Keratinocyte (primary cell): Measurements from ENCODE around the gene MEG3. TPM values are rescaled to one million over a fixed set of nuclear protein-coding genes. Genes with fewer than 3 reads are reported as not detected.

Source experiments
- DNase-seq: peaks from one replicate; pipeline ENCODE4 v3.0.0-alpha.2; 2011; ENCODE audit warnings: low read depth, missing footprints, low spot score
- FAIRE-seq: peaks from 2 replicates; lab custom pipeline; 2011; peaks lifted over from hg19 to GRCh38; lab: Jason Lieb, UNC
- H2AFZ ChIP-seq: 2 replicates; pipeline ENCODE4 v1.6.0; 2012; ENCODE audit warnings: low read length, control low read depth, inconsistent platforms; ENCODE audit not compliant: control insufficient read depth
- H3K27ac ChIP-seq: 2 replicates; pipeline ENCODE4 v1.5.1; 2011; ENCODE audit warnings: low read length; ENCODE audit not compliant: control insufficient read depth, insufficient read depth
- H3K27me3 ChIP-seq: 3 replicates; pipeline ENCODE4 v1.6.0; 2011; ENCODE audit warnings: low read length; ENCODE audit not compliant: control insufficient read depth, insufficient read depth; ENCODE audit errors: extremely low read depth
- H3K36me3 ChIP-seq, 2 experiments: 2 replicates in 1 of 2; 3 replicates in 1 of 2; pipeline ENCODE4 v1.5.1; 2011; ENCODE audit warnings: low read length in 2 of 2, mild to moderate bottlenecking in 1 of 2; ENCODE audit not compliant: control insufficient read depth in 2 of 2, insufficient read depth in 2 of 2; ENCODE audit errors: extremely low read depth in 1 of 2
- H3K4me1 ChIP-seq: 3 replicates; pipeline ENCODE4 v1.5.1; 2011; ENCODE audit warnings: low read length; ENCODE audit not compliant: control insufficient read depth, insufficient read depth; ENCODE audit errors: extremely low read depth
- H3K4me2 ChIP-seq: 3 replicates; pipeline ENCODE4 v1.6.0; 2011; ENCODE audit warnings: low read depth, low read length; ENCODE audit not compliant: control insufficient read depth, insufficient read depth; ENCODE audit errors: extremely low read depth
- H3K4me3 ChIP-seq, 3 experiments: fragments of 200-600 bp in 1 of 3; sonication (generic) in 1 of 3; 2 replicates in 2 of 3; 3 replicates in 1 of 3; pipeline ENCODE4 v1.5.1; 2011 to 2016; ENCODE audit warnings: low read length in 3 of 3, mild to moderate bottlenecking in 3 of 3, control low read depth in 2 of 3, inconsistent platforms in 1 of 3, low read depth in 1 of 3, mixed read lengths in 1 of 3, mixed run types in 1 of 3, moderate library complexity in 1 of 3; ENCODE audit not compliant: control insufficient read depth in 2 of 3, insufficient read depth in 2 of 3; ENCODE audit errors: extremely low read depth in 1 of 3
- H3K79me2 ChIP-seq: 2 replicates; pipeline ENCODE4 v1.6.0; 2012; ENCODE audit warnings: low read length; ENCODE audit not compliant: control insufficient read depth, insufficient read depth
- H3K9ac ChIP-seq: 3 replicates; pipeline ENCODE4 v1.6.0; 2011; ENCODE audit warnings: low read length; ENCODE audit not compliant: control insufficient read depth, insufficient read depth; ENCODE audit errors: extremely low read depth
- H3K9me1 ChIP-seq: 3 replicates; pipeline ENCODE4 v1.6.0; 2011; ENCODE audit warnings: low read length; ENCODE audit not compliant: control insufficient read depth, insufficient read depth; ENCODE audit errors: extremely low read depth
- H3K9me3 ChIP-seq: 2 replicates; pipeline ENCODE4 v1.5.1; 2012; ENCODE audit warnings: low read depth, low read length; ENCODE audit not compliant: control insufficient read depth
- H4K20me1 ChIP-seq: 3 replicates; pipeline ENCODE4 v1.6.0; 2011; ENCODE audit warnings: low read length; ENCODE audit not compliant: control insufficient read depth, insufficient read depth; ENCODE audit errors: extremely low read depth
- EZH2 ChIP-seq: IDR thresholded peaks from one replicate; pipeline ENCODE4 v1.6.1; 2012; ENCODE audit warnings: inconsistent platforms, mild to moderate bottlenecking, low read length, moderate library complexity
- dilution Hi-C: fragments of 300-500 bp; cut with MboI; formaldehyde crosslinking; loops from one replicate; pipeline ENCODE4 v1.7.0; 2020; ENCODE audit warnings: low sequenced_read_pairs; ENCODE audit not compliant: extremely low pct_ligation_motif_present
- polyA plus RNA-seq, 5 experiments: library from polyadenylated mRNA; depleted of rRNA in 3 of 5; stranded (reverse) in 3 of 5; stranded (forward) in 1 of 5; unstranded in 1 of 5; fragments of >200 nt; gene quantifications; 1 replicate in 1 of 5; 2 replicates in 3 of 5; 3 replicates in 1 of 5; pipeline versions ENCODE4 v1.2.1 to v1.2.3, GENCODE V29; 2011 to 2012; ENCODE audit warnings: missing spikeins in 2 of 5, low read depth in 1 of 5, low replicate concordance in 1 of 5
- TF ChIP-seq, protein P1 (sequence below), 3 experiments: IDR thresholded peaks in 1 of 3; conservative IDR thresholded peaks in 1 of 3; optimal IDR thresholded peaks in 1 of 3; 2 replicates in 2 of 3; 3 replicates in 1 of 3; pipeline versions ENCODE3 to v1.5.1; 2011; ENCODE audit warnings: low read length in 3 of 3, mild to moderate bottlenecking in 3 of 3, moderate library complexity in 2 of 3, control low read depth in 1 of 3, inconsistent platforms in 1 of 3; ENCODE audit not compliant: insufficient read depth in 2 of 3; ENCODE audit errors: extremely low read depth in 1 of 3

MEG3 gene
- polyA plus RNA-seq, 1 donor (not counting 4 experiments of a cell fraction or from before 2014, with no cell fraction given), result 5.6 TPM

GRCh38 chr14:100804138-100804537 is 21.8 kb upstream of the MEG3 start:
- no peak for FAIRE-seq

GRCh38 chr14:100804558-100805309 is 21.2 kb upstream of the MEG3 start:
- no peaks in the 10 kb centered on the region for H3K79me2 ChIP-seq
- H3K4me2 ChIP-seq, result no peak overlapping the region
- DNase-seq, result no peak
- no peak overlapping the region for H3K9ac ChIP-seq
- H3K4me1 ChIP-seq, result no peaks in the 10 kb centered on the region
- H3K9me1 ChIP-seq, result no peaks in the 10 kb centered on the region
- no peak overlapping the region for H3K4me3 ChIP-seq
- H3K9me3 ChIP-seq, result peaks cover 5% of the 10 kb centered on the region
- FAIRE-seq, result no peak
- no peak overlapping the region for H2AFZ ChIP-seq
- TF ChIP-seq, protein P1, sequence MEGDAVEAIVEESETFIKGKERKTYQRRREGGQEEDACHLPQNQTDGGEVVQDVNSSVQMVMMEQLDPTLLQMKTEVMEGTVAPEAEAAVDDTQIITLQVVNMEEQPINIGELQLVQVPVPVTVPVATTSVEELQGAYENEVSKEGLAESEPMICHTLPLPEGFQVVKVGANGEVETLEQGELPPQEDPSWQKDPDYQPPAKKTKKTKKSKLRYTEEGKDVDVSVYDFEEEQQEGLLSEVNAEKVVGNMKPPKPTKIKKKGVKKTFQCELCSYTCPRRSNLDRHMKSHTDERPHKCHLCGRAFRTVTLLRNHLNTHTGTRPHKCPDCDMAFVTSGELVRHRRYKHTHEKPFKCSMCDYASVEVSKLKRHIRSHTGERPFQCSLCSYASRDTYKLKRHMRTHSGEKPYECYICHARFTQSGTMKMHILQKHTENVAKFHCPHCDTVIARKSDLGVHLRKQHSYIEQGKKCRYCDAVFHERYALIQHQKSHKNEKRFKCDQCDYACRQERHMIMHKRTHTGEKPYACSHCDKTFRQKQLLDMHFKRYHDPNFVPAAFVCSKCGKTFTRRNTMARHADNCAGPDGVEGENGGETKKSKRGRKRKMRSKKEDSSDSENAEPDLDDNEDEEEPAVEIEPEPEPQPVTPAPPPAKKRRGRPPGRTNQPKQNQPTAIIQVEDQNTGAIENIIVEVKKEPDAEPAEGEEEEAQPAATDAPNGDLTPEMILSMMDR (optimal IDR thresholded peaks at IDR 0.05 in 1 of 3, IDR thresholded peaks at IDR 0.05 in 1 of 3, conservative IDR thresholded peaks at IDR 0.05 in 1 of 3; ENCODE audit: extremely low read depth in 1 of 3, insufficient read depth in 2 of 3, low read length in 3 of 3), result no peak
- no peak for TF ChIP-seq EZH2
- no peaks in the 10 kb centered on the region for H3K36me3 ChIP-seq
- no peaks in the 10 kb centered on the region for H4K20me1 ChIP-seq
- no peaks in the 10 kb centered on the region for H3K27me3 ChIP-seq
- H3K27ac ChIP-seq, result no peak overlapping the region
- dilution Hi-C loops, result no loop called here

More at GRCh38 chr14:100804138-100804537, 21.8 kb upstream of the MEG3 start:
- no peak overlapping the region for H3K4me2 ChIP-seq
- H3K9ac ChIP-seq, result no peak overlapping the region
- H2AFZ ChIP-seq, result no peak overlapping the region
- H3K9me3 ChIP-seq, result peaks cover 5% of the 10 kb centered on the region
- H3K9me1 ChIP-seq, result no peaks in the 10 kb centered on the region
- no peak for TF ChIP-seq EZH2
- TF ChIP-seq, protein P1 (optimal IDR thresholded peaks at IDR 0.05 in 1 of 3, IDR thresholded peaks at IDR 0.05 in 1 of 3, conservative IDR thresholded peaks at IDR 0.05 in 1 of 3; ENCODE audit: extremely low read depth in 1 of 3, insufficient read depth in 2 of 3, low read length in 3 of 3), result no peak
- dilution Hi-C loops, result no loop called here
- H3K36me3 ChIP-seq, result no peaks in the 10 kb centered on the region
- H3K4me1 ChIP-seq, result no peaks in the 10 kb centered on the region
- no peak for DNase-seq
- H4K20me1 ChIP-seq, result no peaks in the 10 kb centered on the region
- no peaks in the 10 kb centered on the region for H3K27me3 ChIP-seq
- no peaks in the 10 kb centered on the region for H3K79me2 ChIP-seq
- H3K4me3 ChIP-seq, result no peak overlapping the region
- no peak overlapping the region for H3K27ac ChIP-seq
